ENCODE measurements around the gene FDXACB1. TPM values are rescaled to one million over a fixed set of nuclear protein-coding genes. Genes with fewer than 3 reads are reported as not detected.

The FDXACB1 gene
- total and polyA plus RNA-seq, 2 of the 4 experiments (the other 2 are of a cell fraction), result 1.7 to 3.0 TPM

- H2BK15ac ChIP-seq (ENCODE audit: low read depth, low read length), result no peak overlapping the region
- H3K9me1 ChIP-seq (ENCODE audit: insufficient read depth, low read length), result peaks cover 18% of the 10 kb centered on the region
- intact Hi-C loops (cut with micrococcal nuclease), result no loop called here
- H3K9ac ChIP-seq (ENCODE audit: low read depth, low read length), result no peak overlapping the region
- H3K4me3 ChIP-seq (ENCODE audit: insufficient read depth, low read depth, low read length), result no peak overlapping the region
- no peak overlapping the region for H2AFZ ChIP-seq (replicated peaks; ENCODE audit: low read length, poor library complexity)
- ChIA-PET CTCF (no interaction called here), POLR2A (ENCODE audit: unreplicated experiment) (no interaction called here)
- peaks cover 38% of the 10 kb centered on the region for H3K4me1 ChIP-seq (ENCODE audit: control insufficient read depth, insufficient read depth, low read length)
- no peak overlapping the region for H2BK20ac ChIP-seq (ENCODE audit: low read depth, low read length)
- no peak overlapping the region for H2AK9ac ChIP-seq (replicated peaks; ENCODE audit: low read depth, low read length, poor library complexity)
- no peak overlapping the region for H2AK5ac ChIP-seq (ENCODE audit: low read depth, low read length)
- no TSS peak for BruUV-seq (replicated peaks)
- H3K36me3 ChIP-seq (ENCODE audit: control insufficient read depth, insufficient read depth, low read length), result no peaks in the 10 kb centered on the region
- no peak overlapping the region for H4K8ac ChIP-seq (ENCODE audit: low read depth in 2 of 2, low read length in 2 of 2)
- H3K27me3 ChIP-seq (ENCODE audit: control insufficient read depth, insufficient read depth, low read length), result no peaks in the 10 kb centered on the region
- peaks cover 0 to 15% of the 10 kb centered on the region in 2 experiments; a peak in 2 of 4 replicates for H3K79me1 ChIP-seq (ENCODE audit: low read depth in 1 of 2, low read length in 2 of 2)
- no peak overlapping the region for H2BK5ac ChIP-seq (ENCODE audit: low read depth, low read length, poor library complexity, severe bottlenecking)
- no peaks in the 10 kb centered on the region for H3K9me3 ChIP-seq (ENCODE audit: control insufficient read depth, insufficient read depth, low read length)
- no peak overlapping the region for H3K18ac ChIP-seq (ENCODE audit: low read depth, low read length)
- ATAC-seq (ENCODE audit: low read depth), result no peak
- no peak overlapping the region for H4K5ac ChIP-seq (ENCODE audit: low read depth, low read length)
- dilution Hi-C loops (cut with HindIII; ENCODE audit: low sequenced_read_pairs, unreplicated experiment), result no loop called here
- H3K23ac ChIP-seq (ENCODE audit: low read depth, low read length), result no peak overlapping the region
- H3K27ac ChIP-seq (ENCODE audit: insufficient read depth, low read length), result no peak overlapping the region
- H4K91ac ChIP-seq (ENCODE audit: insufficient read depth, low read depth, low read length), result no peak overlapping the region
- H3K14ac ChIP-seq (replicated peaks; ENCODE audit: low read depth, low read length), result no peak overlapping the region
- H3K4me2 ChIP-seq (ENCODE audit: low read depth, low read length), result no peak overlapping the region
- no peak overlapping the region for H3K4ac ChIP-seq (ENCODE audit: low read depth, low read length)
- no peak for DNase-seq
- no peak overlapping the region for H3K56ac ChIP-seq (ENCODE audit: extremely low read depth, insufficient read depth, low read length)
- in situ Hi-C loops (cut with MboI; ENCODE audit: low sequenced_read_pairs), result no loop called here
- no peak for TF ChIP-seq MXI1 (IDR thresholded peaks at IDR 0.05; ENCODE audit: borderline replicate concordance, low read depth, low read length)
- TF ChIP-seq USF2 (IDR thresholded peaks at IDR 0.05; ENCODE audit: low read depth, low read length), result no peak
- TF ChIP-seq CTCF (conservative IDR thresholded peaks at IDR 0.05; ENCODE audit: low read depth, low read length), result no peak
- TF ChIP-seq SMC3 (IDR thresholded peaks at IDR 0.05; ENCODE audit: low read depth, low read length), result no peak
- no peak for TF ChIP-seq CEBPB (IDR thresholded peaks at IDR 0.05; ENCODE audit: low read depth, low read length)
- no peak for TF ChIP-seq POLR2A (IDR thresholded peaks at IDR 0.05; ENCODE audit: low read depth, low read length)
- TF ChIP-seq MAFK (IDR thresholded peaks at IDR 0.05; ENCODE audit: low read depth, low read length), result no peak
- TF ChIP-seq BHLHE40 (IDR thresholded peaks at IDR 0.05; ENCODE audit: low read depth, low read length), result no peak
- TF ChIP-seq ELK1 (IDR thresholded peaks at IDR 0.05; ENCODE audit: borderline replicate concordance, low read depth, low read length), result no peak
- TF ChIP-seq FOS (IDR thresholded peaks at IDR 0.05; ENCODE audit: low read depth, low read length), result no peak
- no peak for TF ChIP-seq NFE2L2 (IDR thresholded peaks at IDR 0.05; ENCODE audit: low read depth, low read length)
- no peak for TF ChIP-seq RFX5 (IDR thresholded peaks at IDR 0.05; ENCODE audit: low read depth, low read length)
- TF ChIP-seq RCOR1 (IDR thresholded peaks at IDR 0.05; ENCODE audit: insufficient replicate concordance, low read length), result no peak
- TF ChIP-seq MAZ (IDR thresholded peaks at IDR 0.05; ENCODE audit: borderline replicate concordance, low read depth, low read length), result no peak
- TF ChIP-seq RAD21 (IDR thresholded peaks at IDR 0.05; ENCODE audit: low read length), result no peak
- no peak for TF ChIP-seq CHD1 (IDR thresholded peaks at IDR 0.05; ENCODE audit: low read depth, low read length)
- H2BK120ac ChIP-seq (ENCODE audit: low read depth, low read length), result no peak overlapping the region
- WGBS, 2 experiments (ENCODE audit: extremely low coverage in 2 of 2, insufficient read length in 1 of 2), result no CpG with 5 or more reads among the region's 5 CpGs
- no peaks in the 10 kb centered on the region for H4K20me1 ChIP-seq (ENCODE audit: insufficient read depth, low read length)
Measured at GRCh38 chr11:111909378-111909777, 30.4 kb upstream of the FDXACB1 start.
